Pons (tissue), 1 donor: Measurements from ENCODE around the gene POU5F2.

Experiments used
- DNase-seq: peaks from one replicate; pipeline ENCODE4 v3.0.0-alpha.2; 2016; ENCODE audit warnings: low spot score

Gene POU5F2

DNA sequence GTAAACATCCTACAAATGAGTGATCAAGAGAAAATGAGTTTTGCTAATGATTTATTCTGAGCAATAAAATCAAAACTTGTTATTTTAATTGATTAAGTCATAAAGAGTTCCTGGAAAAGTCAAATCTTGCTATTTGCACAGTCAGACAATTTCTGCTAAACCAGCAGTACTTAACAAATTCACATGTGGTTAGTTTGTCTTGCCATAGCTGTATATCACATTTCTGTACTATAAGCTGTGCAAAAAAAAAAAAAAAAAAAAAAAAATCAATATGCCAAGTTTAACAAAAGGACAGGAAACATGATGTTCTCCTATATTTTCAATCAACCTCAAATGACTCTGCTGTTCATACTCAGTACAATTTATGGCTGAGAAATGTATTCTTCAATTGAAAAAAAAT lies 24.9 kb downstream of the POU5F2 start:
- DNase-seq, result no peak

DNA sequence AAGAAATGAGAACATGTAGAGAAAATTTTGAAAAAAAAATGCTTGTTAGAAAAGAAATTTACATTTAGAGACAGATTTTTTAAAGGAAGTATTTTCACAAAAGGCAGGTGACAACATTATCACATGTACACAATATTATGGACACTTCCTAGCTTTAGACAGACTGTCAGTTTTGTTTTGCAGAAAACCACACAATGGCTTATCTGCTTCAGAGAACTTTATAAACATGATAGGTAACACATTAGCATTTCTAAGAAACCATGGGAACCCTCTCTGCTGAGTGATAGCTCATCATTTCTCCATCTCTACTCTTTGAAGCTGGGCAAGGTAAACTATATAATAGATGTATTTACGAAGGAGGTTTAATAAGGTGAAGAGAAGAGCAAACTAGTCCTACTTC lies 25.6 kb downstream of the POU5F2 start:
- no peak for DNase-seq

DNA sequence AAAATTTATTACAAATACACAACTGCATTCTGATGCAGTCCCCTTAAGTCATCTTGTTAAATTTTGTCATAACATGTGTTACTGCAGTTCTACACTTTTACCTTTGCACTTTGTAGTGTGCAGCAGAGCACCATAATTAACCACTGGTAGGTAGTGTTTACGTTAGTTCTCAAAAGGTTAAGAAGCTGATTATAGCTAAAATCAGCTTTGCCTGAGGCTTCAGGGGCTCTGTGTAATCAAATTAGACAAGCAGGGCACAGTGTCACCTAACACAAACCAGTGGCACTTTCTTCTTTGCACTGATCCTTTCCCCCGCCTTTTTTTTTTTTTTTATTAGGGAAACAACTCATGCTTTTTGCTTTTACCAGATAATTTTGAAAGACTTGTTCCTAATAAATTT lies 26.1 kb downstream of the POU5F2 start:
- no peak for DNase-seq

DNA sequence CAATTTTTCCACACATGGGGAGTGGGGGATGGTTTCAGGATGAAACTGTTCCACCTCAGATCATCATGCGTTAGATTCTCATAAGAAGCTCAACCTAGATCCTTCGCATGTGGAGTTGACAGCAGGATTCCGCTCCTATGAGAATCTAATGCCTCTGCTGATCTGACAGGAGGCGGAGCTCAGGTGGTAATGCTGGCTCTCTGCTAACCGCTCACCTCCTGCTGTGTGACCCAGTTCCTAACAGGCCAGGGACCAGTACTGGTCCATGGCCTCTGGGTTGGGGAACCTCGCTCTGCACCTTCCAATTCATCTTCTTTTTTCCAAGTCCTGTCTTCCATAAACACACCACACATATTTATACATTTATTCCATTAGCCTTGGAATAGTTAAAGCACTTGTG lies 33.0 kb downstream of the POU5F2 start:
- no peak for DNase-seq

DNA sequence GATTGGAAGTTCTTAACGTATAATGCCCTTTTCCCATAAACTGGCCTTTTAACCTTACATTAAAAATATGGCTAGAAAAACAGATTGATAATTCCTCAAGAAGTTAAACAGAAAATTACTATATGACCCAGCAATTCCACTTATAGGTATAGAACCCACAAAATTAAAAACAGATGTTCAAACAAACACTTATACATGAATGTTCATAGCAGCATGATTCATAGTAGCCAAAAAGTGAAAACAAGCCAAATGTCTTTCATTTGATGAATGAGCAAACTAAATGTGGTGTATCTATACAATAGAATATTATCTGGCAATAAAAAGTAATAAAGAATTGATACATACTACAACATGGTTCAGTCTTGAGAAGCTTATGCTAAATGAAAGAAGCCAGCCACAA lies 35.5 kb downstream of the POU5F2 start:
- DNase-seq, result no peak

DNA sequence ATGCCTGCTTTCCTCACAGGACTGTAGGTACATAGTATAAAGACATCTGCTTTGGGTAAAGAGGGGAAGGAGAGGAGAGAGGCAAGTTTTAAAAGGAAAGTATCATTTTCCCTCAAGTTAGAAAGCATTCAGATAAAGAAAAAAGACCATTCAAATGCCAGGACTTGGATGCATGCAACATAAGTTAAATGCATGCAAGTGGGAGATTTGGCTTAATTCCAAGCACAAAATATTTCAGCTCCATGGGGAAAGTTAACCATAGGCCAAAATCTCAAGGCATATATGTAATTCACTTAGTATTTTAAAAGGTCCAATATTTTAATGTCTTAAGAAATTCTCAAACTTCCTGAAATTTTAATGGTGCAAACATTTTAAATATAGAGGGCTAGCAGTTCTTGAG lies 36.4 kb downstream of the POU5F2 start:
- DNase-seq, result no peak

DNA sequence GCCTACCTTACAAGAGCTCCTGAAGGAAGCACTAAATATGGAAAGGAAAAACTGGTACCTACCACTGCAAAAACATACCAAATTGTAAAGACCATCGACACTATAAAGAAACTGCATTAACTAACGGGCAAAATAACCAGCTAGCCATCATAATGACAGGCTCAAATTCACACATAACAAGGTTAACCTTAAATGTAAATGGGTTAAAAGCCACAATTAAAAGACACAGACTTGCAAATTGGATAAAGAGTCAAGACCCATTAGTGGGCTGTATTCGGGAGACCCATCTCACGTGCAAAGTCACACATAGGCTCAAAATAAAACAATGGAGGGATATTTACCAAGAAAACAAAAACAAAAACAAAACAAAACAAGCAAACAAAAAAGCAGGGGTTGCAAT lies 49.4 kb downstream of the POU5F2 start:
- no peak for DNase-seq
